Measurements from ENCODE around the gene MEST.

The MEST gene

GRCh38 chr7:130454959-130455358, 36.9 kb upstream of the MEST start:
- H3K4me3 ChIP-seq (ENCODE audit: low read depth, low read length), result no peak overlapping the region
- no peak for TF ChIP-seq CTCF (IDR thresholded peaks at IDR 0.05; ENCODE audit: low read depth, low read length)

DNA sequence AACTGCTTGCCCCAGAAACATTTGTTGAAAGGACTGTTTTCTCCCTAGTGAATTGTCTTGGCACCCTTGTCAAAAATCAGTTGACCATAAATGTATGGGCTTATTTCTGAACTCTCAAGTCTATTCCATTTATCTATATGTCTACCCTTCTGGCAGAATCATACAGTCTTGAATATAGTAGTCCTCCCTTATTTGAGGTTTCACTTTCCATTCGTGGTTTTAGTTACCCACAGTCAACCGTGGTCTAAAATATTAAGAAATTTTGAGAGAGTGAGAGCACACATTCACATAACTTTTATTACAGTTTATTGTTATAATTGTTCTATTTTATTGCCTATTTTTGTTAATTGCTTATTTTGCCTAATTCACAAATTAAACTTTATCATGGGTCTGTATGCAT, 33.6 kb upstream of the MEST start:
- H3K4me3 ChIP-seq (ENCODE audit: low read depth, low read length), result no peak overlapping the region
- no peak for TF ChIP-seq CTCF (IDR thresholded peaks at IDR 0.05; ENCODE audit: low read depth, low read length)

DNA sequence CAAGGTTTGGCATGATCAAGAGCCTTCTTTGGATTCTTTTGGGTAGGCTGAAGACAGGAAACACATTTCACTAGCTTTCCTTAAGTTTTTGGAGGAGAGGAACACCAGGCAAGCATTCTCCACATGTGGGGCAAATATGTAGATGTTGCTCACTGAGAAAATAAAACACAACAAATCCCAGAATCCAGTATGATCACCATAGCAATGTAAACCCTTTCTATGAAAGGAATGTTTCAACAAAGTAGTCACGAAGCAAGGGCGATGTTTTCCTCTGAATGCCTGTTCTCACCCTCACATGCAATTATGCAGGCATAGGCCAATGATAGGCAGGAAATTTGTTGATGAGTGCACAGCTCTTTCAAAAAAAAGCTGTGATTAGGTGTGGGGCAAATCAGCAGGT, 30.6 kb upstream of the MEST start:
- TF ChIP-seq CTCF (IDR thresholded peaks at IDR 0.05; ENCODE audit: low read depth, low read length), result no peak
- H3K4me3 ChIP-seq (ENCODE audit: low read depth, low read length), result no peak overlapping the region

DNA sequence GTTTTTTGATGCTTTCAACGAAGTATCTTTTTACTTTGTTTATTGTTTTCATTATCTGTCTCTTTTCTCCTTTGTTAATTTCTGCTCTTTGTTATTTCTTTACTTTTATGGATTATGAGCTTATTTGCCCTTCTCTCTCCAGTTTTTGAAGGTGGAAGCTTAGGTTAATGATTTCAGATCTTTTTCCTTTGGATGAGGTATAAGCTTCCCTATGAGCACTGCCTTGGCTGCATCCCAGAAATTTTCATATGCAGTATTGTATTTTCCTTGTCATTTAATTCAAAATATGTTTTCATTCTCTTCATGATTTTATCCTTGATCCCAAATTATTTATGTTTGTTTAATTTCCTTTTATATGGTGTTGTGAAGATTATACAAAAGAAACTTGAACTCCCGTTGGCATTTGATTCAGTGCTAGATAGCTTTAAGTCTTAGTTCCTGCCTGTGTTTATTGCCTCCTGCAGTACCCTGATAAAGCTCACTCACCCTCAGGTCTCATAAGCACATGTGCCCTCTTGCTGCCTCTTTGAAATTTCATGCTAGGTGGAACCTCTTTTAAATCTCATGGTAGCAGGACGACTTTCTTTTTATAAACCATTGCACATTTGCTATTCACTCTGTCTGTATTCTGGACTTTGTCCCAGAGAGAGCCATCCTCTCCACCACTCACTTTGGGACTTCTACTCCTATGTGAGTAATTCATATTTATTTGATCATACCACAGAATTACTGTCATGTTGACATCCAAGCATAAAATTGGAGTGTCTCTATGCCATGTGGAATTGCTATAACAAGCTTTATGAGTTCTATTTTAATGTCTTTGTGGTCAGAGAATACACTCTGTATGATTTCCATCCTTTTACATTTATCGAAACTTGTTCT, 28.1 kb upstream of the MEST start:
- TF ChIP-seq CTCF (IDR thresholded peaks at IDR 0.05; ENCODE audit: low read depth, low read length), result no peak

GRCh38 chr7:130468612-130469011, 23.3 kb upstream of the MEST start:
- H3K4me3 ChIP-seq (ENCODE audit: low read depth, low read length), result no peak overlapping the region
- TF ChIP-seq CTCF (IDR thresholded peaks at IDR 0.05; ENCODE audit: low read depth, low read length), result no peak

More for the DNA sequence above, 28.1 kb upstream of the MEST start:
- no peak overlapping the region for H3K4me3 ChIP-seq (ENCODE audit: low read depth, low read length)

GRCh38 chr7:130471974-130472373, 19.9 kb upstream of the MEST start:
- no peak overlapping the region for H3K4me3 ChIP-seq (ENCODE audit: low read depth, low read length)
- no peak for TF ChIP-seq CTCF (IDR thresholded peaks at IDR 0.05; ENCODE audit: low read depth, low read length)

DNA sequence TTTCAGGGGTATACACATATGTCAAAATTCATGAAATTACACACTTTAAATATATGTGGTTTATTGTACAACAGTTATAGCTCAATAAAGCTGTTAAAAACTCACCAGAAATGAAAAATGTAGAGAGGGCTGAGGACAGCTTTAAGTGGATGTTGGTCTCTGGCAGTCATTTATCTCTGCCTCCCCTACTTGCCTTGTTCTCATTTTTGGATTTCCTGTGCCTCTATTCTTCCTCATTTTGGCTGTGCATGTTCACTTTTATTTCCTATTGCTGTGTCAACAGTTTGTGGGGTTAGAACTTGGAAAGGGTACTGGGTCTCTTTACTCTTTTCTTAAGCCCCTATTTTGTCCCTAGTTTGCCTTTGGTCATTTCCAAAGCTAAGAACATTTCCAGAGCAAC, 18.6 kb upstream of the MEST start:
- no peak for TF ChIP-seq CTCF (IDR thresholded peaks at IDR 0.05; ENCODE audit: low read depth, low read length)

More for the DNA sequence above, 18.6 kb upstream of the MEST start:
- H3K4me3 ChIP-seq (ENCODE audit: low read depth, low read length), result no peak overlapping the region
